KMS-11 (cell line): ENCODE measurements around the gene HDAC7.
"Not testable (repeated sequence)": the region's sequence is repeated elsewhere in the genome, so short reads cannot be mapped to it uniquely, and the experiment has no call there.

Experiments
- H2AFZ ChIP-seq: fragments of 200-600 bp; sonication (generic); 2 replicates; pipeline ENCODE4 v1.6.1; 2016; ENCODE audit warnings: antibody characterized with exemption, mixed run types, low read depth
- H3K27ac ChIP-seq: fragments of 200-600 bp; sonication (generic); 2 replicates; pipeline ENCODE4 v1.6.1; 2016; ENCODE audit warnings: mild to moderate bottlenecking, mixed run types
- H3K27me3 ChIP-seq: fragments of 200-600 bp; sonication (generic); 2 replicates; pipeline ENCODE4 v1.6.1; 2017; ENCODE audit warnings: mild to moderate bottlenecking, low read depth, mixed run types, moderate library complexity; ENCODE audit not compliant: insufficient read depth
- H3K36me3 ChIP-seq: fragments of 200-600 bp; sonication (generic); 2 replicates; pipeline ENCODE4 v1.6.1; 2017; ENCODE audit warnings: mild to moderate bottlenecking, mixed run types; ENCODE audit not compliant: insufficient read depth
- H3K4me1 ChIP-seq: fragments of 200-600 bp; sonication (generic); 2 replicates; pipeline ENCODE4 v1.6.1; 2016; ENCODE audit warnings: mild to moderate bottlenecking, low read depth, mixed run types; ENCODE audit not compliant: poor library complexity, severe bottlenecking
- H3K4me2 ChIP-seq: fragments of 200-600 bp; sonication (generic); 2 replicates; pipeline ENCODE4 v1.7.0; 2016; ENCODE audit warnings: mild to moderate bottlenecking, mixed run types
- H3K4me3 ChIP-seq: fragments of 200-600 bp; sonication (generic); IDR thresholded peaks from 2 replicates; pipeline ENCODE4 v1.6.1; 2017; ENCODE audit warnings: low read depth, low read length, mixed read lengths; ENCODE audit not compliant: insufficient read depth
- H3K79me2 ChIP-seq: fragments of 200-600 bp; sonication (generic); 2 replicates; pipeline ENCODE4 v1.6.1; 2016; ENCODE audit warnings: low read depth, mixed run types; ENCODE audit not compliant: insufficient read depth
- H3K9ac ChIP-seq: fragments of 200-600 bp; sonication (generic); 2 replicates; pipeline ENCODE4 v1.6.1; 2016; ENCODE audit warnings: mild to moderate bottlenecking, mixed run types
- H4K20me1 ChIP-seq: fragments of 200-600 bp; sonication (generic); 2 replicates; pipeline ENCODE4 v1.6.1; 2016; ENCODE audit warnings: mild to moderate bottlenecking, mixed run types; ENCODE audit not compliant: insufficient read depth
- CTCF ChIP-seq: fragments of 200-600 bp; sonication (generic); conservative IDR thresholded peaks from 2 replicates; pipeline ENCODE4 v1.6.1; 2017; ENCODE audit warnings: low read depth, mild to moderate bottlenecking, antibody characterized with exemption, low read length, moderate library complexity, mixed read lengths

HDAC7 gene

GRCh38 chr12:47811072-47811396 lies 8.7 kb downstream of the HDAC7 start:
- H3K36me3 ChIP-seq = no peaks in the 10 kb centered on the region; the same call in 1 of the 2 replicates
- H3K4me1 ChIP-seq = peaks cover 92% of the 10 kb centered on the region
- H3K9ac ChIP-seq = peak overlapping the region; percentile 9; the same call in 1 of the 2 replicates
- no peak for TF ChIP-seq CTCF
- H3K27me3 ChIP-seq = no peaks in the 10 kb centered on the region
- peaks cover 88% of the 10 kb centered on the region for H3K79me2 ChIP-seq
- no peak overlapping the region for H3K4me3 ChIP-seq
- no peak overlapping the region for H2AFZ ChIP-seq
- peak overlapping the region; percentile 95 for H3K4me2 ChIP-seq
- H3K27ac ChIP-seq = peak overlapping the region; percentile 88
- H4K20me1 ChIP-seq = no peaks in the 10 kb centered on the region

DNA sequence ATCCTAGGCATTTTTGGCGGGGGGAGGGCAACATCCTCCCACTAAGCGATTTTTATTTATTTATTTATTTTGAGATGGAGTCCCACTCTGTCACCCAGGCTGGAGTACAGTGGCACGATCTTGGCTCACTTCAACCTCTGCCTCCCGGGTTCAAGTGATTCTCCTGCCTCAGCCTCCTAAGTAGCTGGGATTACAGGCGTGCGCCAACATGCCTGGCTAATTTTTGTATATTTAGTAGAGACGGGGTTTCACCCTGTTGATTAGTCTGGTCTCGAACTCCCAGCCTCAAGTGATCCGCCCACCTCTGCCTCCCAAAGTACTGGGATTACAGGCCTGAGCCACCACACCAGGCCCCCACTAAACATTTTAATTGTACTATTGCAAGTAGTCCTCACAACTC lies 10.2 kb downstream of the HDAC7 start:
- H3K9ac ChIP-seq = peak overlapping the region; percentile 9; the same call in 1 of the 2 replicates
- H2AFZ ChIP-seq, H3K27me3 ChIP-seq, H3K36me3 ChIP-seq, H4K20me1 ChIP-seq, H3K4me3 ChIP-seq: not testable (repeated sequence)
- peaks cover 88% of the 10 kb centered on the region for H3K79me2 ChIP-seq
- peak overlapping the region; percentile 88 for H3K27ac ChIP-seq
- peak overlapping the region; percentile 95 for H3K4me2 ChIP-seq
- H3K4me1 ChIP-seq = peaks cover 90% of the 10 kb centered on the region

GRCh38 chr12:47808574-47809365 lies 10.9 kb downstream of the HDAC7 start:
- Histone ChIP-seq H2AFZ (no peak overlapping the region), H3K79me2 (peaks cover 90% of the 10 kb centered on the region), H3K9ac (peak overlapping the region; percentile 54; the same call in 1 of the 2 replicates), H3K4me2 (peak overlapping the region; percentile 95), H3K27me3 (no peaks in the 10 kb centered on the region), H3K4me3 (no peak overlapping the region), H3K36me3 (no peaks in the 10 kb centered on the region; the same call in 1 of the 2 replicates), H3K4me1 (peaks cover 91% of the 10 kb centered on the region), H3K27ac (peak overlapping the region; percentile 88), H4K20me1 (no peaks in the 10 kb centered on the region)
- 0 out of 2 replicates have a peak, but pooled peaks have one; percentile 43 for TF ChIP-seq CTCF

GRCh38 chr12:47808050-47808449 lies 11.7 kb downstream of the HDAC7 start:
- no peak overlapping the region for H2AFZ ChIP-seq
- H3K27ac ChIP-seq = peak overlapping the region; percentile 88
- H3K27me3 ChIP-seq = no peaks in the 10 kb centered on the region
- peak overlapping the region; percentile 95 for H3K4me2 ChIP-seq
- H3K4me3 ChIP-seq = peak overlapping the region; percentile 4
- H3K79me2 ChIP-seq = peaks cover 97% of the 10 kb centered on the region
- H3K4me1 ChIP-seq = peaks cover 92% of the 10 kb centered on the region
- H3K9ac ChIP-seq = peak overlapping the region; percentile 54; the same call in 1 of the 2 replicates
- no peak for TF ChIP-seq CTCF
- H4K20me1 ChIP-seq = no peaks in the 10 kb centered on the region
- no peaks in the 10 kb centered on the region; the same call in 1 of the 2 replicates for H3K36me3 ChIP-seq

DNA sequence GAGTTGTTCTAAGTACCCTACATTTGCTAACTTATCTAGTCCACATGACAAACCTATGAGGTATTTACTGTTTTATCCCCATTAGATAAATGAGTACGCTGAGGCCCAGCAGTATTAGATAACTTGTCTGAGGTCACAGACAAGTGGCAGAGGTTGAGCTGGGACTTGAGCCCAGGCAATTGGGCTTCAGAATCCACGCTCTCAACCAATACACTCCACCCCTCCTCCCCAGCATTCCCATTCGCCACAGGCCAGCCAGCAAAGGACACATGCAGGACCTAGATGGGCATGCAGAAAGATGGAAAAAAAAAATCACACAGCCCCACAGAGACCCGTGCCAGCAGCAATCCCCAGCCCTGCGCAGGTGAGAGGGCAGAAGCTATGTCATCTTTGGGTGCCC lies 12.4 kb downstream of the HDAC7 start:
- Histone ChIP-seq H3K36me3 (no peaks in the 10 kb centered on the region; the same call in 1 of the 2 replicates), H3K4me1 (peaks cover 97% of the 10 kb centered on the region), H3K27me3 (no peaks in the 10 kb centered on the region), H3K4me3 (peak overlapping the region; percentile 4), H3K9ac (peak overlapping the region; percentile 54; the same call in 1 of the 2 replicates), H3K27ac (peak overlapping the region; percentile 88), H2AFZ (no peak overlapping the region), H3K4me2 (peak overlapping the region; percentile 95), H4K20me1 (no peaks in the 10 kb centered on the region), H3K79me2 (peaks cover 100% of the 10 kb centered on the region)
- no peak for TF ChIP-seq CTCF
